ENCODE measurements around the gene AARSD1. TPM values are rescaled to one million over a fixed set of nuclear protein-coding genes. Genes with fewer than 3 reads are reported as not detected.
"Not testable (repeated sequence)": the region's sequence is repeated elsewhere in the genome, so short reads cannot be mapped to it uniquely, and the experiment has no call there.

Gene AARSD1
- total RNA-seq, 1 donor from 2014 or later, result 75.3 TPM

DNA sequence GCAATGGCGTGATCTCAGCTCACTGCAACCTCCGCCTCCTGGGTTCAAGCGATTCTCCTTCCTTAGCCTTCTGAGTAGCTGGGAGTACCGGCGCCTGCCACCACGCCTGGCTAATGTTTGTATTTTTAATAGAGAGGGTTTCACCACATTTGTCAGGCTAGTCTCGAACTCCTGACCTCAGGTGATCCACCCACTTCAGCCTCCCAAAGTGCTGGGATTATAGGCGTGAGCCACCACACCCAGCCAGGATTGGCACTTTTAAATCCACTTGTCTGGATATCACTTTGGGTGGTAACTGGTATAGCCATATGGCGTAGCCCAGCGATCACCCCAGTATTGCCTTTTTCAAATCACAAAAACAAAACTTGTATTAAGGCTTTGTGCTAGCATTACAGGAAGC lies 29.7 kb upstream of the AARSD1 start:
- not testable (repeated sequence) for H3K27ac Mint-ChIP-seq; DNase-seq (ENCODE audit: low spot score); H3K9me3 Mint-ChIP-seq; H3K4me3 Mint-ChIP-seq (ENCODE audit: low read depth); H3K27me3 Mint-ChIP-seq (ENCODE audit: low read depth); H3K4me1 Mint-ChIP-seq (ENCODE audit: low read depth)
- peaks cover 65% of the 10 kb centered on the region for H3K36me3 Mint-ChIP-seq (ENCODE audit: low read depth)
- intact Hi-C loops (cut with micrococcal nuclease), result loop anchor here (10.0 kb wide), 1 partner anchor 419 kb away; the partner anchor contains the start of gene PSMC3IP

GRCh38 chr17:42992872-42993271 lies 28.6 kb upstream of the AARSD1 start:
- intact Hi-C loops (cut with micrococcal nuclease), result loop anchor here (10.0 kb wide), 1 partner anchor 418 kb away; the partner anchor contains the start of gene PSMC3IP
- peaks cover 67% of the 10 kb centered on the region for H3K36me3 Mint-ChIP-seq (ENCODE audit: low read depth)
- no peaks in the 10 kb centered on the region for H3K9me3 Mint-ChIP-seq
- DNase-seq (ENCODE audit: low spot score), result no peak
- no peaks in the 10 kb centered on the region for H3K27me3 Mint-ChIP-seq (ENCODE audit: low read depth)
- no peak overlapping the region for H3K4me3 Mint-ChIP-seq (ENCODE audit: low read depth)
- no peak overlapping the region for H3K27ac Mint-ChIP-seq
- H3K4me1 Mint-ChIP-seq (ENCODE audit: low read depth), result peaks cover 7% of the 10 kb centered on the region

GRCh38 chr17:42991471-42991870 lies 27.2 kb upstream of the AARSD1 start:
- Mint-ChIP-seq H3K9me3 (no peaks in the 10 kb centered on the region), H3K4me1 (ENCODE audit: low read depth) (no peaks in the 10 kb centered on the region), H3K36me3 (ENCODE audit: low read depth) (peaks cover 78% of the 10 kb centered on the region), H3K27ac (no peak overlapping the region), H3K27me3 (ENCODE audit: low read depth) (no peaks in the 10 kb centered on the region), H3K4me3 (ENCODE audit: low read depth) (no peak overlapping the region)
- intact Hi-C loops (cut with micrococcal nuclease), result loop anchor here (10.0 kb wide), 1 partner anchor 417 kb away; the partner anchor contains the start of gene PSMC3IP
- no peak for DNase-seq (ENCODE audit: low spot score)

DNA sequence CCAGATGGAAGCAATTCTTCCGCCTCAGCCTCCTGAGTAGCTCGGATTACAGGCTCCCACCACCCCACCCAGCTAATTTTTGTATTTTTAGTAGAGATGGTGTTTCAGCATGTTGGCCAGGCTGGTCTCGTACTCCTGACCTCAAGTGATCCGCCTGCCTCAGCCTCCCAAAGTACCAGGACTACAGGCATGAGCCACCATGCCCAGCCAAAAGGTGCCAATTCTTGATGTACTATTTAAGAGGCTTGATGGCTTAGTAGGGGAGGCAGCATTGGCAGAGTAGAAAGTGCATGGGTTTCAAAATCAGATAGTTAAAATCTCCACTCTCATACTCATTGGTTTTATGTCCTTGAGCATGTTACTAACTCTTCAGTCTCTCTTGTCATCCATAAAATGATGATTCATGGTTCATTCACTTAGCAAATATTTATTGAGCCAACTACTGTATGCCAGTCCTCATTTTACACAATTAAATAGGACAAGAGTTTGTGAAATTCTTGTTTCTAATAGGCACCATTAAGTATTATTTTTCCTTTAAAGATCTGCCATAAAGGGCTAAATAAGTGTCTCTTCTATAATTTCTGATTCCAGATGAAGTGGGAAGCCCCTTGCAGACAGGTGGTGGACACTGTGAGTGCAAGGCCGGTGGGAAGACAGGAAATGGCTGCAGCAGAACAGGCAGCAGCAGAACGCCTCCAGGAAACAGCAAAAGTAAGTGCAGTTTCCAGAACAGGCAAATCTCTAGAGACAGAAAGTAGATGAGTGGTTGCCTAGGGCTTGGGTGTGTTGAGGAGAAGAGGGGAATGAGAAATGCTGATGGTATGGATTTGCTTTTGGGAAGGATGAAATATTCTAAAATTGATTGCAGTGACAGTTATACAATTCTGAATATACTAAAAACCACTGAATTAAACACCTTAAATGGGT lies 25.7 kb upstream of the AARSD1 start:
- H3K36me3 Mint-ChIP-seq (ENCODE audit: low read depth), result peaks cover 83% of the 10 kb centered on the region
- no peaks in the 10 kb centered on the region for H3K9me3 Mint-ChIP-seq
- H3K27ac Mint-ChIP-seq, result no peak overlapping the region
- no peak overlapping the region for H3K4me3 Mint-ChIP-seq (ENCODE audit: low read depth)
- no peak for DNase-seq (ENCODE audit: low spot score)
- no peaks in the 10 kb centered on the region for H3K27me3 Mint-ChIP-seq (ENCODE audit: low read depth)
- intact Hi-C loops (cut with micrococcal nuclease), result loop anchor here (10.0 kb wide), 1 partner anchor 415 kb away; the partner anchor contains the start of gene PSMC3IP
- H3K4me1 Mint-ChIP-seq (ENCODE audit: low read depth), result peaks cover 7% of the 10 kb centered on the region

DNA sequence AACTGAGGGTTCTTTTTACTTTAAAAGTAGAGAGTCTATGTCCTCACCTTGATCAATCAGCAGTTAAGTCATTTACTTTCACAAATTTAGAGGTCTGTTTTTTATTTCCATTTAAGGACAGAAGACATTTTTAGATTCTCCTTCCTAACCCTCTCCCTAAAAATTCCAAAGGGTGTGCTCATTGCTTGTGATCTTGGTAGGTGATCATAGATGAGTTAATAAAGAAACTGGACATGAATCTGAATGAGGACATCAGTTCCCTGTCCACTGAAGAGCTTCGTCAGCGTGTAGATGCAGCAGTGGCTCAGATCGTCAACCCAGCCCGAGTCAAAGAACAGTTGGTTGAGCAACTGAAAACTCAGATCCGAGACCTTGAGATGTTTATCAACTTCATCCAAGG lies 24.9 kb upstream of the AARSD1 start:
- Mint-ChIP-seq H3K27ac (no peak overlapping the region), H3K4me1 (ENCODE audit: low read depth) (peaks cover 10% of the 10 kb centered on the region), H3K36me3 (ENCODE audit: low read depth) (peaks cover 82% of the 10 kb centered on the region), H3K27me3 (ENCODE audit: low read depth) (no peaks in the 10 kb centered on the region), H3K4me3 (ENCODE audit: low read depth) (no peak overlapping the region), H3K9me3 (no peaks in the 10 kb centered on the region)
- no peak for DNase-seq (ENCODE audit: low spot score)
- intact Hi-C loops (cut with micrococcal nuclease), result no loop called here

GRCh38 chr17:42985225-42985624 lies 21.0 kb upstream of the AARSD1 start:
- peaks cover 69% of the 10 kb centered on the region for H3K36me3 Mint-ChIP-seq (ENCODE audit: low read depth)
- peak overlapping the region; percentile 16 for H3K27ac Mint-ChIP-seq
- intact Hi-C loops (cut with micrococcal nuclease), result no loop called here
- H3K4me1 Mint-ChIP-seq (ENCODE audit: low read depth), result peaks cover 24% of the 10 kb centered on the region
- no peaks in the 10 kb centered on the region for H3K27me3 Mint-ChIP-seq (ENCODE audit: low read depth)
- H3K9me3 Mint-ChIP-seq, result no peaks in the 10 kb centered on the region
- DNase-seq (ENCODE audit: low spot score), result no peak
- no peak overlapping the region for H3K4me3 Mint-ChIP-seq (ENCODE audit: low read depth)

GRCh38 chr17:42982266-42982665 lies 18.0 kb upstream of the AARSD1 start:
- Mint-ChIP-seq H3K4me3 (ENCODE audit: low read depth) (peak overlapping the region; percentile 98), H3K9me3 (no peaks in the 10 kb centered on the region), H3K27me3 (ENCODE audit: low read depth) (no peaks in the 10 kb centered on the region), H3K4me1 (ENCODE audit: low read depth) (peaks cover 28% of the 10 kb centered on the region), H3K27ac (peak overlapping the region; percentile 60), H3K36me3 (ENCODE audit: low read depth) (peaks cover 40% of the 10 kb centered on the region)
- DNase-seq (ENCODE audit: low spot score), result no peak
- intact Hi-C loops (cut with micrococcal nuclease), result no loop called here

DNA sequence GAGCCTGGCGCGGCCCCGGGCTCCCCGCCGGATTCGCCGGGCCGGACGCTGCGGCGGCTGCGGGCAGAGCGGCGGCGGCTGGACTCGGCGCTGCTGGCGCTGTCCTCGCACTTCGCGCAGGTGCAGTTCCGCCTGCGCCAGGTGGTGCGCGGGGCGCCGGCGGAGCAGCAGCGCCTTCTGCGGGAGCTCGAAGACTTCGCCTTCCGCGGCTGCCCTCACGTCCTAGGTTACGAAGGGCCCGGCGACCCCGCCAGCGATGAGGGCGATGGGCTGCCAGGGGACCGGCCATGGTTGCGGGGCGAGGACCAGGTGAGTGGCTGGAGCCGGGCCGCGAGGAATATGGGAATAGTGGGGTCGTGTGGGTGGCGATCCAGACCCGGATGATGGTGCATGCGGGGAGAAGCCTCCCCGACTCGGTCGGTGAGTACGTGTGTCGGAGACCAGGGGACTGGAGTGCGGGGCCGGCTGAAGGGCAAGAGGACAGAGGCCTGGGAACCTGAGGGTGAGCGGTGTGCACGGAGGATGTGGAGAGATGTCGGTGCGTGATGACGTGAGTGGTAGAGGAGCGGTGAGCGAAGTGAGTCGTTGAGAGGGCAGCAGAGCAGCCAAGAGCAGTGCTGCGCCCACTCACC lies 16.6 kb upstream of the AARSD1 start:
- H3K4me3 Mint-ChIP-seq (ENCODE audit: low read depth), result peak overlapping the region; percentile 98
- no peaks in the 10 kb centered on the region for H3K27me3 Mint-ChIP-seq (ENCODE audit: low read depth)
- intact Hi-C loops (cut with micrococcal nuclease), result loop anchor here (1.0 to 2.0 kb wide), 2 partner anchors 16 to 17 kb away; partner anchors contain the start of genes AARSD1 and RPL27
- H3K9me3 Mint-ChIP-seq, result no peaks in the 10 kb centered on the region
- DNase-seq (ENCODE audit: low spot score), result peak; percentile 54
- H3K4me1 Mint-ChIP-seq (ENCODE audit: low read depth), result peaks cover 28% of the 10 kb centered on the region
- peaks cover 33% of the 10 kb centered on the region for H3K36me3 Mint-ChIP-seq (ENCODE audit: low read depth)
- H3K27ac Mint-ChIP-seq, result peak overlapping the region; percentile 96

DNA sequence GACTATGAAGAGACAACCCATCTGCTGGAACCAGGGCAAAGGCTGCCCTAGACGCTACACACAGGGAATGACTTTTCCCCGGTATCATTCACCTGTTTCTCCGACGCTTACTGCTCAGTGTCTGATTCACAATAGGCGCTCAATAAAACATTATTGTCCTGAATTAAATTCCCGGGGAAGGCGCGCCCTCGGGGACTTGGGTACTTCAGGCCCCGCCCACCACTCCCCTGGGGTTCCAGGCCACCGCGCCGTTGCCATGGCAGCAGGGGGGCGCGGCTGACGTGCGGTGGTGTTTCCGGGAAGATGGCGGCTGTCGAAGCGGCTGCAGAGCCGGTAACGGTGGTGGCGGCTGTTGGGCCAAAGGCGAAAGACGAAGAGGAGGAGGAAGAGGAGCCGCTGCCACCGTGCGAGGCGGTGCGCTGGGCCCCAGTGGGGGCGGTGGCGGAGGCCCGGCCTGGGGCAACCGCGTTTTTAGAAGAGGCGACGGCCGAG lies 16.1 kb upstream of the AARSD1 start, which contains the start of gene RUNDC1:
Gene RUNDC1 (plus strand): TSS at position 292 of the 492 bp plus-strand sequence. CDS start 12 bp downstream, at position 304.
- intact Hi-C loops (cut with micrococcal nuclease), result loop anchor here (2.0 kb wide), 1 partner anchor 16 kb away; the partner anchor contains the start of gene AARSD1
- Mint-ChIP-seq H3K27ac (peak within 1 kb of the TSS; percentile 96), H3K4me3 (ENCODE audit: low read depth) (peak within 1 kb of the TSS; percentile 99), H3K9me3 (no peaks in the 10 kb centered on the region), H3K36me3 (ENCODE audit: low read depth) (peaks cover 28% of the 10 kb centered on the region), H3K4me1 (ENCODE audit: low read depth) (peaks cover 24% of the 10 kb centered on the region), H3K27me3 (ENCODE audit: low read depth) (no peaks in the 10 kb centered on the region)
- peak; percentile 87 for DNase-seq (ENCODE audit: low spot score)

DNA sequence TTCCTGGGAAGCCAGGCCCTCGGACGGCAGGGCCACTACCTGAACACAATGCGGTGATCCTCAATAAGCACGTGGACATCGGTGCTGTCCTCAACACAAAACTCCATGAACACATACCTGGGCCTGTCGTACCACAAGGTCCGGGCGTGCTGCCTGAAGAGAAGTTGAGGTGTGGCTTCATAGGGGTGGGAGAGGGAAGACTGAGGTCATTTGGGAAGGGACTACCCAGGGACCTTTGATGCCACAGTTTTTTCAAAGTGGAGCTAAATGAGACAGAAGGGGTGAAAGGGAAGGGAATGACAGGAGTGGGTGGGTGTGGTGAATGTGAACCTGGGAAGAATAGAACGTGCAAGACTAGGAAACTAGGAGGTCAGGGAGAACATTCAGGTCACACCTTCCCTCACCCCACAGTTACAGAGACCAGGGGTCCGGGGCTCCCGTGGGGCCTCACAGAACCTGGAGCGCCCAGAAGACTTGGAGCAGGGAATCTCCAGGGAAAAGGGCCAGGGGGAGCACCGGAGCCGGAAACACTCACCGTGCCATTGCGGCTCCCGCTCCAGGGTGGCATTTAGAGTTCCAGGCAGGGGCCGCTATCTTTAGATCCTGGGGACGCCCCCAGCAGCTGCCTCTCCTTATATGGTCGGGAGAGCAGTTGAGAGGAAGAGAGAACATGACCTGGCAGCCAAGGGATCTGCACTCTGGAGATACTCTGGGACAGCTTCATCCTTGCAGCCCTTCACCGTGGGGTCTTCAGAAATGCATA lies 15.4 kb upstream of the AARSD1 start, which contains the start of gene PTGES3L:
Gene PTGES3L (minus strand): TSS at position 570 of the 763 bp plus-strand sequence. CDS start 27 bp downstream, at position 543.
- Mint-ChIP-seq H3K4me1 (ENCODE audit: low read depth) (peaks cover 21% of the 10 kb centered on the region), H3K27me3 (ENCODE audit: low read depth) (no peaks in the 10 kb centered on the region), H3K9me3 (no peaks in the 10 kb centered on the region), H3K27ac (peak within 1 kb of the TSS; percentile 96), H3K36me3 (ENCODE audit: low read depth) (peaks cover 22% of the 10 kb centered on the region), H3K4me3 (ENCODE audit: low read depth) (peak within 1 kb of the TSS; percentile 99)
- intact Hi-C loops (cut with micrococcal nuclease), result loop anchor here (2.0 kb wide), 1 partner anchor 15 kb away; the partner anchor contains the start of gene AARSD1
- DNase-seq (ENCODE audit: low spot score), result peak; percentile 20

DNA sequence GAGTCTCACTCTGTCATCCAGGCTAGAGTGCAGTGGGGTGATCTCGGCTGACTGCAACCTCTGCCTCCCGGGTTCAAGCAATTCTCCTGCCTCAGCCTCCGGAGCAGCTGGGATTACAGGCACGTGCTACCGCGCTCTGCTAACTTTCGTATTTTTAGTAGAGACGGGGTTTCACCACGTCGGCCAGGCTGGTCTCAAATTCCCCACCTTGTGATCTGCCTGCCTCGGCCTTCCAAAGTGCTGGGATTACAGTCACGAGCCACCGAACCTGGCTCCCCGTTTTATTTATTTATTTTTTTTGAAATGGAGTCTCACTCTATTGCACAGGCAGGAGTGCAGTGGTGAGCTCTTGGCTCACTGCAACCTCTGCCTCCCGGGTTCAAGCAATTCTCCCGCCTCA lies 11.4 kb upstream of the AARSD1 start:
- H3K27me3 Mint-ChIP-seq (ENCODE audit: low read depth); H3K9me3 Mint-ChIP-seq; DNase-seq (ENCODE audit: low spot score); H3K4me3 Mint-ChIP-seq (ENCODE audit: low read depth); H3K27ac Mint-ChIP-seq; H3K4me1 Mint-ChIP-seq (ENCODE audit: low read depth); H3K36me3 Mint-ChIP-seq (ENCODE audit: low read depth); intact Hi-C loops (cut with micrococcal nuclease): not testable (repeated sequence)

- H3K9me3 Mint-ChIP-seq, result no peaks in the 10 kb centered on the region
- no peak overlapping the region for H3K4me3 Mint-ChIP-seq (ENCODE audit: low read depth)
- H3K27me3 Mint-ChIP-seq (ENCODE audit: low read depth), result no peaks in the 10 kb centered on the region
- intact Hi-C loops (cut with micrococcal nuclease), result no loop called here
- H3K4me1 Mint-ChIP-seq (ENCODE audit: low read depth), result peaks cover 4% of the 10 kb centered on the region
- H3K36me3 Mint-ChIP-seq (ENCODE audit: low read depth), result peaks cover under 1% of the 10 kb centered on the region
- no peak for DNase-seq (ENCODE audit: low spot score)
- no peak overlapping the region for H3K27ac Mint-ChIP-seq
Observed at GRCh38 chr17:42975265-42975664, 11.0 kb upstream of the AARSD1 start.

Measured in activated T-helper 2 cell treated with anti-CD3 and anti-CD28 coated beads, Interferon-gamma antibody, Interleukin-2, Interleukin-4, amounts not matched to agents 10 μg/mL and 5 μg/mL and 100 μg/mL, durations not matched to agents 14 hours and 24 hours and 36 hours (primary cell).